GM12872 (cell line): ENCODE data around the gene BRD3.

Source experiments
- TF ChIP-seq, protein P1 (sequence below): IDR thresholded peaks from 3 replicates; pipeline ENCODE4 v1.5.1; 2011; ENCODE audit warnings: low read depth, mild to moderate bottlenecking, low read length, moderate library complexity; ENCODE audit not compliant: insufficient read depth

The BRD3 gene

GRCh38 chr9:133999851-134000265 lies 68.0 kb downstream of the BRD3 start:
- TF ChIP-seq, protein P1, sequence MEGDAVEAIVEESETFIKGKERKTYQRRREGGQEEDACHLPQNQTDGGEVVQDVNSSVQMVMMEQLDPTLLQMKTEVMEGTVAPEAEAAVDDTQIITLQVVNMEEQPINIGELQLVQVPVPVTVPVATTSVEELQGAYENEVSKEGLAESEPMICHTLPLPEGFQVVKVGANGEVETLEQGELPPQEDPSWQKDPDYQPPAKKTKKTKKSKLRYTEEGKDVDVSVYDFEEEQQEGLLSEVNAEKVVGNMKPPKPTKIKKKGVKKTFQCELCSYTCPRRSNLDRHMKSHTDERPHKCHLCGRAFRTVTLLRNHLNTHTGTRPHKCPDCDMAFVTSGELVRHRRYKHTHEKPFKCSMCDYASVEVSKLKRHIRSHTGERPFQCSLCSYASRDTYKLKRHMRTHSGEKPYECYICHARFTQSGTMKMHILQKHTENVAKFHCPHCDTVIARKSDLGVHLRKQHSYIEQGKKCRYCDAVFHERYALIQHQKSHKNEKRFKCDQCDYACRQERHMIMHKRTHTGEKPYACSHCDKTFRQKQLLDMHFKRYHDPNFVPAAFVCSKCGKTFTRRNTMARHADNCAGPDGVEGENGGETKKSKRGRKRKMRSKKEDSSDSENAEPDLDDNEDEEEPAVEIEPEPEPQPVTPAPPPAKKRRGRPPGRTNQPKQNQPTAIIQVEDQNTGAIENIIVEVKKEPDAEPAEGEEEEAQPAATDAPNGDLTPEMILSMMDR = 0 out of 3 replicates have a peak, but pooled peaks have one; percentile 8

DNA sequence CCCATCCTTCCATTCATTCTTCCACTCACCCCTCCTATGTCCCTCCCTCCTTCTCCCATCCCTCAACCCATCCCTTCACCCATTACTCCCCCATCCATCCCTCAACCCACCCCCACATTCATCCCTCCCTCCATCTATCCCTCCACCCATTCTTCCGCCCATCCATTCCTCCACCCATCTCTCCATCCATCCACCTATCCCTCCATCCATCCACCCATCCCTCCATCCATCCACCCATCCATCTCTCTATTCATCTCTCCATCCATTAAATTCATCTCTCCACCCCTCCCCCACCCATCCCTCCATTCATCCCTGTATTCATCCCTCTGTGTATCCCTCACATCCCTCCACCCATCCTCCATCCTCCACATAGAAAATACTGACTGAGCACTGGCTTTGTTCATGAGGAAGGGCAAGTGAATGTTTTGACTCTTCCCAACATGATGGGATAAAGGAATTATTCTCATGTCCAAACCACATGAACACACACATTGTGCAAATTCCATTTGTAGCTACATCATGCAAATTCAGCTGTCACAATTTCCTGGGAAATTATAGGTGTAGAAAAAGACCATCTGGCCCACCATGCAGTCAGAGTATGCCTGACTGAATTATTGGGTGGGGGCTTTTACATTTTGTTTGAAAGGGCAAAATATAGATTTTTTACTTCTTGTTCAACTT lies 68.8 kb downstream of the BRD3 start:
- TF ChIP-seq, protein P1 = no peak

GRCh38 chr9:133997584-133997983 lies 70.2 kb downstream of the BRD3 start:
- TF ChIP-seq, protein P1 = no peak

DNA sequence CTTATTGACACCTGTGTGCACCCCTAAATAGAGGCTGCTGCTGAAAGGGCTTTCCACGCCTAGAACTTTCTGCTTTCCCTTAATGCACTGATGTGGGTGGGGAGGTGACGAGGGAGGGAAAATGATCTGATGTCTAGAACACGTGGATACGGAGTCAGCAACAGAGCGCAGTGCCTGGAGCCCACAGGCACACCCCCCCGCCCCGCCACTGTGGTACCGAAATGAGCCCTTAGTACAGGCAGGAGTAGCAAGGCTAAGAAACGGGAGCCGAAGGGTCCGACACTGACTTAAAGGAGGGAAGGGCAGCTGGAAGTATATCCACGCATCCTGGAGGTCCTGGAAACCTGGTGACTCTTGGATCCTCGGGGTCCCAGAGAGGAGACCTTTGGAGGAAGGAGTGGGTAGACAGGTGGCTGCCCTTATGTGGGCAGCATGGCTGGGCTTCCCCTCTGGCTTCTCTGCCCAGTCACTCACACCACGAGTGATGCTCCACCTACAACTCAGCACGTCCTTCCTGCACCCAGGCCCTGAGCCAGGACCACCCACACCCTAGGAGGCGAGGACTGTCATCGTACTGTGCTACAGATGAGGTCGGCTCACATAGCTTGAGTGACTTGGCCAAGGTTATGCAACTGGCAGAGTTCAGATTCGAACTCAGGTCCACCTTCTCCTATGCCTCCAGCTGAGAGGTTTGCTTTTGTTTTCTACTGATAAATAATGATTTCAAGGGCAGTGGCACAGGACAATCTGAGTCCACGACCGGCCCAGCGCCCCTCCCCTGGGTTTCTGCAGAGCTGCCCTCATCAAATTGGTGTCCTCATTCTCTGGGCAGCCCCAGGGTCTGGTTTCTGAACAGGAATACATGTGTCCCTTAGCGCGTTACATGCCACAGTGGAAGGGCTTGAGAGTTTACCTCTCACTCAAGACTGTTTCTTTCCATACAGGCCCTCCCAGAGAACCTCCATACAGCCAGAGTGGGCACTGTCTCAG lies 71.0 kb downstream of the BRD3 start:
- TF ChIP-seq, protein P1 = peak; percentile 20; the same call in 1 of the 3 replicates

- TF ChIP-seq, protein P1 = peak; percentile 55; the same call in 2 of the 3 replicates
Observed at GRCh38 chr9:133995012-133995896, 72.6 kb downstream of the BRD3 start.

GRCh38 chr9:133994353-133995011 lies 73.3 kb downstream of the BRD3 start:
- TF ChIP-seq, protein P1 = peak; percentile 97
